ENCODE results near the gene EGF. TPM values are rescaled to one million over a fixed set of nuclear protein-coding genes. Genes with fewer than 3 reads are reported as not detected.

Gene EGF
- under 0.01 and 0.15 TPM in 2 replicates for total RNA-seq

DNA sequence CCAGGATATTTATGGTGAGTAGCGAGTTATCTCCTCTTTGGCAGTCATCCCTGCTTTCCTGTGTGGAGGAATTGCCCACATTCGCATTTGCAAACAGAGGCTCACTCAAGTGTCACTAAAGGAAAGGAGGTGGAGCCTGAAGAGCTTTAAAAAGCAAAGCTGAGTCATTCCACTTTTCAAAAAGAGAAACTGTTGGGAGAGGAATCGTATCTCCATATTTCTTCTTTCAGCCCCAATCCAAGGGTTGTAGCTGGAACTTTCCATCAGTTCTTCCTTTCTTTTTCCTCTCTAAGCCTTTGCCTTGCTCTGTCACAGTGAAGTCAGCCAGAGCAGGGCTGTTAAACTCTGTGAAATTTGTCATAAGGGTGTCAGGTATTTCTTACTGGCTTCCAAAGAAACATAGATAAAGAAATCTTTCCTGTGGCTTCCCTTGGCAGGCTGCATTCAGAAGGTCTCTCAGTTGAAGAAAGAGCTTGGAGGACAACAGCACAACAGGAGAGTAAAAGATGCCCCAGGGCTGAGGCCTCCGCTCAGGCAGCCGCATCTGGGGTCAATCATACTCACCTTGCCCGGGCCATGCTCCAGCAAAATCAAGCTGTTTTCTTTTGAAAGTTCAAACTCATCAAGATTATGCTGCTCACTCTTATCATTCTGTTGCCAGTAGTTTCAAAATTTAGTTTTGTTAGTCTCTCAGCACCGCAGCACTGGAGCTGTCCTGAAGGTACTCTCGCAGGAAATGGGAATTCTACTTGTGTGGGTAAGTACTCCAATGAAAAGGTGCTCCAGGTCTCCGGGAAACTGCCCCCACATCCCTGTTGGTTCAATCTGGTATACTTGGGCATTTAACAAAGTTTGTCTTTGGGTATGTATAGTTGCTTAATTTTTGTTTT, at the start of gene EGF:
EGF (plus strand) TSS at position 178 of the 890 bp plus-strand sequence; CDS start at position 631, 453 bp downstream.

Other genes starting within 250 kb of the EGF start
- gene CASP6, start 209.4 kb upstream of the EGF start, total RNA-seq = 68.9 and 79.0 TPM in 2 replicates
- 9.3 and 14.9 TPM in 2 replicates for gene PLA2G12A, start 182.8 kb upstream of the EGF start, total RNA-seq
- gene CFI, start 110.9 kb upstream of the EGF start, total RNA-seq = 8.8 and 37.5 TPM in 2 replicates
- 4.0 and 5.5 TPM in 2 replicates for gene GAR1, start 97.1 kb upstream of the EGF start, total RNA-seq
- not detected in 2 replicates for gene RRH, start 84.9 kb upstream of the EGF start, total RNA-seq
- not detected in 2 replicates for gene LRIT3, start 64.8 kb upstream of the EGF start, total RNA-seq

All from epithelial cell of umbilical artery (primary cell).